Activated naive CD4-positive, alpha-beta T cell treated with Interleukin-2 at 50 U/mL for 16 hours (primary cell): ENCODE measurements around the gene F8A2.
"Not testable (repeated sequence)": the region's sequence is repeated elsewhere in the genome, so short reads cannot be mapped to it uniquely, and the experiment has no call there.

Source experiments
- DNase-seq: peaks from one replicate; pipeline ENCODE4 v3.0.0-alpha.2; 2020

F8A2 gene

DNA sequence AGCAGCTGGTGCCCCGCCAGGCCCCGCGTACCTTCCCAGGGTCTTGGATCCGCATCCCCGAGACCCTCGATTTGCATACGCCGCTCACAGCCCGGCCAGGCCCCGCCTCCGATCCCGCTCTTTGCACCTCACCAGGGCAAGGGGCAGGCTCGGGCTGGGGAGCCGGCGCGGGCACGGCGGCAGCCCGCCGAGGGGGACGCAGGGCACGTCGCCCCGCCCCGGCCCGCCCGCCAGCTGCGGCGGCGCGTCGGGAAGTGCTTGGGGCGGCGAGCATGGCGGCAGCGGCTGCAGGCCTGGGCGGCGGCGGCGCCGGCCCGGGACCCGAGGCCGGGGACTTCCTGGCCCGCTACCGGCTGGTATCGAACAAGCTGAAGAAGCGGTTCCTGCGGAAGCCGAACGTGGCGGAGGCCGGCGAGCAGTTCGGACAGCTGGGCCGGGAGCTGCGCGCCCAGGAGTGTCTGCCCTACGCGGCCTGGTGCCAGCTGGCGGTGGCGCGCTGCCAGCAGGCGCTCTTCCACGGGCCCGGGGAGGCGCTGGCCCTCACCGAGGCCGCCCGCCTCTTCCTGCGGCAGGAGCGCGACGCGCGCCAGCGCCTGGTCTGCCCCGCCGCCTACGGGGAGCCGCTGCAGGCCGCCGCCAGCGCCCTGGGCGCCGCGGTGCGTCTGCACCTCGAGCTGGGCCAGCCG is at the start of gene F8A2:
F8A2 (plus strand) TSS at position 253 of the 686 bp plus-strand sequence; CDS start at position 273, 20 bp downstream.
- DNase-seq = not testable (repeated sequence)

DNA sequence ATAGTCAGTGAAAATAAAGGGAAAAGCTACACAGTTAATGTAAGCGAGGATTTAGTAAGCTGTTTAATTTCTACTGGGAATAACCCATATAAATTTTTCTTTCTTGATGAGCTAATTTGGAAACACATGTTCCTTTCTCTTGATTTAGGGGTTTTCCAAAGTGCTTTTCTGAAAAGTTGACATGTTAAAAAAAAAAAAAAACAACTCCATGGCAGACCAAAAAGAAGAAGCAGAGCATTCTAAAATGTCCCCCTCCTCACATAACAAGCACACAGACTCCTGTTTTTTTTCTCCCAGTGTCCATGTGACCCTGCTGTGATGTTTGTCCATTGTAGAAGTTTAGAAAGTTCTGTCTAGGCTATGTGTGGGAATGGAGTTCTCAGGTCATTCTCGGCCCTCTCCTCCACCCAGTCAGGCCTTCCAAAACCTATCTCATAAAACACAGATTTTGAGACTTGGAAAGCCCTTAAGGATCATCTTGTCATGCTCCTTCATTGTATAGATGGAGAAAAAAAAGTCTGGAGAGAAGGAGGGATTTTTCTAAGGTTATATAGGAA is 48.3 kb upstream of the F8A2 start:
- DNase-seq = no peak

- no peak for DNase-seq
These were observed 47.2 kb upstream of the F8A2 start, which contains the start of gene CLIC2 for GRCh38 chrX:155334486-155335336. Gene CLIC2 (minus strand): TSS chrX:155334614. CDS start chrX:155334427, 187 bp downstream.

DNA sequence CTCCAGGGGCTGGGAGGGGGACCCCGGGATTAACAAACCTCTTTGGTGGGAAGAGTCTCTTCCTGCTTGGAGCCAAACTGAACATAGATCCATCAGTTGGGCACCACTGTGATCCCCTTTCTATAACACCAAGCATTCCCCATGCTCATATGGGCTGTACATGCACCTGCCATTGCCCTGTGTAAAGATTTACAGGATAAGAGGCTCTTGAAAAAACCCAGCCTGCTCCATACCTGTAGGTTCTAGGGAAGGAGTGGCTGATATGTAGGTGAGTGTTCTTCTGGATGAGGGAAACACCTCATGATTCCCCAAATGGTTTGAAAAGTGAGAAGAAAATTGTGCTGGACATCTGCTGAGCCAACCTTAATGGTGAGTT is 46.6 kb upstream of the F8A2 start:
- DNase-seq = not testable (repeated sequence)

- not testable (repeated sequence) for DNase-seq
These were observed 36.2 kb upstream of the F8A2 start for GRCh38 chrX:155345689-155346088.

DNA sequence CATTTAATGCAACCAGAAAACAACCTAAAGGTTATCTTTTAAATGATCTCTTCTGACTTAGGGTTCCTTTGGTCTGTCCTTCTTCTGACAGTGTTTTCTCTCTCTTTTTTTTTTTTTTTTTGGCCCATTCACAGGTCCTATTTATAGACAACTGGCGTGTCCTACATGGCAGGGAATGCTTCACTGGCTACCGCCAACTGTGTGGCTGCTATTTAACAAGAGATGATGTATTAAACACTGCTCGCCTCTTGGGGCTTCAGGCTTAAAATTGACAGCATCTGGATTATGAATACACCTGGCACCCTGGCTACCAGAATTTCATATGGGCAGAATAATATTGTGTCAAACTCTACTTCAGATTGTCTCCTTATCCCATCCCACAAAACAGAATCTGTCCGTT is 32.4 kb upstream of the F8A2 start:
- not testable (repeated sequence) for DNase-seq

DNA sequence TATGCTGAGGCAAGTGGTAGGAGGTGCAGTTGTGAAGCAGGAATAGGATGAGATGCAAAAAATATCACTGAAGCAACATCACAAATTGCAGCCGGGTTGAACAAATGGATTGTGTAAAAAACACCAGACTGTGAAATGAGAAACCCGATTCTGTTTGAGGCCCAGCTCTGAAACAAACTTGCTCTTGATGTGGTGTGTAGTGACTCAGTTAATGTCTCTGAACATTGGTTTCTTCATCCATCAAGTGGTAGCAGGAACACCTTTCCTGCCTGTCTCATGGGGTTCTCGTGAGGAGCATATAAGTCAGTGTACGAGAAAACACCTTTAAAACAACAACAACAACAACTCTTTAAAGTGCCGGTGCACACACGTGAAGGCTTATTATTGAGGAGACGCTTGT is 18.2 kb upstream of the F8A2 start:
- DNase-seq = not testable (repeated sequence)

DNA sequence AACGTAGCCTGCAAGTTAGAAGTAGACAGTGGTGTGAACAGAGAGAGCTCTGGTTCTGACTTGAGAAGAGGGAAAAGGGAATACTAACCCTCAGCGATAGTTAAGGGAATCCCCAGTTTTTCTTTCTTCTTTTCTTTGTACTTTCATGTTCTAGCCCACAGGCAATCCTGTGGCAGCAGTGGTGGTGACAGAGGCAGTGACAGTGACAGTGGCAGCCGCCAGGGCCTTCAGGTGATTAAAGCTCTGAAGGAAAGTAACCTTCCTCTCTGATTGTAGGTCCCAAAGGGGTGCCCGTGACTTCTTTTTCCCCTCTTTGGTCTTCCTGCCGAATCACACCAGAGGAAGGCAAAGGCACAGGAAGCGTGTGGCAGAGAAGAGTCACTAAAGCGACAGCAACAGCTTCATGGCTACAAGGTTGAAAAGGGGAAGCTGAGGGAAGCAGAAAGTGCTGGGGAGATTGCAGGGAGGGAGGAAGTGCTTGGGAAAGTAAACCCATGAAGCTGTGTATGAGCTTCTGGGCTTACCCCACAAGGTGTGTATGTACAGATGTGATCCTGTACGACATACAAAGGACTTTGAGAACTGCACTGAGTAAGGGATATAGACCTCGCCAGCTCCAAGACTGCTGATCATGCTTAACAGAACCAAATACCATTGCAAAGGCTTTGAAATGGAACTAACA is 8.0 kb upstream of the F8A2 start:
- DNase-seq = not testable (repeated sequence)

DNA sequence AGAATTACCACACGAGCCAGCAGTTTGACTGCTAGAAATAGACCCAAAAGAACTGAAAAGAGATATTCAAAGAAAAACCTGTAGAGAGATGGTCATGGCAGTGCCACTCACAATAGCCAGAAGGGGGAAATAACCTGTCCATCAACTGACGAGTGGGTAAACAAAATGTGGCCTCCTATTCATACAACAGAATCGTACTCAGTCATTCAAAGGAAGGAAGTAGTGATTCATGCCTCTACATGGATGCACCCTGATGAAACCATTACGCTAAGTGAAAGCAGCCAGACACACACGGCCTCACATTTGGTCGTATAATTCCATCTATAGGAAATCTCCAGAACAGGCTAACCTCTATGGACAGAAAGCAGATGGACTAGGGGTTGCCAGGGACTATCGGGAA is 2.1 kb upstream of the F8A2 start:
- DNase-seq = not testable (repeated sequence)

GRCh38 chrX:155382529-155382967 is 653 bp downstream of the F8A2 start:
- not testable (repeated sequence) for DNase-seq

DNA sequence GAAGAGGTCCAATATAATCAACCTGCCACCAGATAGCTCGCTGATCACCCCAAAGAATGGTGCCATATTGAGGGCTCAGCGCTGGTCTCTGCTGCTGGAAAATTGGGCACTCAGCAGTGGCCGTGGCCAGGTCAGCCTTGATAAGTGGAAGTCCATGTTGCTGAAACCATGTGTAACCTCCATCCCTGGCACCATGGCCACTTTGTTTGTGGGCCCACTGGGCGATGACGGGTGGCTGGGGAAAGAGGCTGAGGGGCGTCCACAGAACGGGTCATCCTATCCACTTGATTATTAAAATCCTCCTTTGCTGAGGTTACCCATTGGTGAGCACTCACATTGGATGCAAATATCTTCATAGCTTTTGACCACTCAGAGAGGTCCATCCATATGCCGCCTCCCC is 7.7 kb downstream of the F8A2 start:
- DNase-seq = no peak

DNA sequence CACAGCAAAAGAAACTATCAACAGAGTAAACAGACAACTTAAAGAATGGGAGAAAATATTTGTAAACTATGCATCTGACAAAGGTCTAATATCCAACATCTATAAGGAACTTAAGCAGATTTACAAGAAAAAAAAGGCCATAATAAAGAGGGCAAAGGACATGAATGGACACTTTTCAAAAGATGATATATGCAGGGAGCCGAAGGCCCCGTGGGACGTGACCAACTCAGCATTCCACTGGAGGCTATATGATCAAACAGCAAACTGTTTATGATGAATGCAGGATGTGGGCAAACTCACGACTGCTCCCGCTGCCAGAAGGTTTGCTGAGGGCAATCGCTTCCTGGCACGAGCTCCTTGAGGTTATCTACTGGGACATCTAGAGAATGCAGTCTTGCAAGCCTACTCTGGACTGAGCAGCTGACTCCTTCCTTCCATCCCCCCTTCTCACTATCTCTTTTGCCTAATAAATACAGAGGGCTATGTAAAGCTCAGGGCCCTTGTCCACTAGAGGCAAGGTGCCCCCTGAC is 12.9 kb downstream of the F8A2 start:
- DNase-seq = not testable (repeated sequence)

DNA sequence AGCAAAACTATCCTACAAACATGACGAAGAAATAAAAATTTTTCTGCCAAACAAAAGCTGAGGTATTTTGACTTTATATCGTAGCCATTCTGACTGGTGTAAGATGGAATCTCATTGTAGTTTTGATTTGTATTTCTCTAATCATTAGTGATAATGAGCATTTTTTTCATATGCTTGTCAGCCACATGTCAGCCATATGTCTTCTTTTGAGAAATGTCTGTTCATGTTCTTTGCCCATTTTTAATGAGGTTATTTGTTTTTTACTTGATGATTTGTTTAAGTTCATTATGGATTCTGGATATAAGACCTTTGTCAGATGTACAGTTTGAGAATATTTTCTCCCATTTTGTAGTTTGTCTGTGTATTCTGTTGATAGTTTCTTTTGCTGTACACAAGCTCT is 24.5 kb downstream of the F8A2 start:
- DNase-seq = no peak

DNA sequence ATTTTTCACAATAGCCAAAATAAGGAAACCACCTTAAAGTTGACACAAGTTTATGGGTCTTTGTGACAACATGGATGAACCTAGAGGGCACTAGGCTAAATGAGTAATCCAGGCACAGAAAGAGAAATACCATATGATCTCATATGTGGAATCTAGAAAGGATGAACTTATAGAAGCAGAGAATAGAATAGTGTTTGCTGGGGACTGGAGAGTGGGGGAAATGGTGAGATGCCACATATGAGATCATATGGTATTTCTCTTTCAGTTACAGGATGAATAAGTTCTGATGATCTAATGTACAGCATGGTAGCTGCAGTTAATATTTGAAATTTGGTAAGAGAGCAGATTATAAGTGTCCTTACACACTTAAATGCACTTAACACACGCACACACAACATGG is 35.9 kb downstream of the F8A2 start:
- DNase-seq = no peak
